Kidney (tissue), 14 donors: ENCODE results near the gene SEPTIN10. TPM values are rescaled to one million over a fixed set of nuclear protein-coding genes. Genes with fewer than 3 reads are reported as not detected.
"Not testable (repeated sequence)": the region's sequence is repeated elsewhere in the genome, so short reads cannot be mapped to it uniquely, and the experiment has no call there.

Experiments used
- DNase-seq, 5 donors: peaks; one replicate each; pipeline ENCODE4 v3.0.0-alpha.2; 2013 to 2020
- FAIRE-seq: peaks from 2 replicates; lab custom pipeline; 2012; peaks lifted over from hg19 to GRCh38; lab: Jason Lieb, UNC
- H3K27ac ChIP-seq, 2 donors: one replicate each; pipeline ENCODE4 v1.7.0; 2013; ENCODE audit warnings: low read depth in 2 of 2, low read length in 2 of 2, inconsistent platforms in 1 of 2
- H3K27me3 ChIP-seq: one replicate; pipeline ENCODE4 v1.7.1; 2013; ENCODE audit warnings: low read length, inconsistent platforms; ENCODE audit not compliant: control insufficient read depth, insufficient read depth
- H3K36me3 ChIP-seq, 3 donors: one replicate each; pipeline versions ENCODE4 v1.7.0 to v1.7.1; 2013; ENCODE audit warnings: low read length in 3 of 3, control low read depth in 1 of 3, inconsistent platforms in 1 of 3; ENCODE audit not compliant: insufficient read depth in 3 of 3, control insufficient read depth in 2 of 3
- H3K4me1 ChIP-seq, 3 donors: one replicate each; pipeline versions ENCODE4 v1.7.0 to v1.7.1; 2013; ENCODE audit warnings: low read length in 3 of 3, inconsistent platforms in 1 of 3, low read depth in 1 of 3; ENCODE audit not compliant: control insufficient read depth in 2 of 3, insufficient read depth in 2 of 3
- H3K4me3 ChIP-seq, 3 donors: one replicate each; pipeline versions ENCODE4 v1.7.0 to v1.8.1; 2013; ENCODE audit warnings: low read length in 3 of 3, control low read depth in 1 of 3, inconsistent platforms in 1 of 3
- H3K9ac ChIP-seq, 3 donors: one replicate each; pipeline versions ENCODE4 v1.7.0 to v1.7.1; 2013; ENCODE audit warnings: low read length in 3 of 3, control low read depth in 1 of 3, inconsistent platforms in 1 of 3
- H3K9me3 ChIP-seq, 3 donors: one replicate each; pipeline versions ENCODE4 v1.7.0 to v1.7.1; 2013; ENCODE audit warnings: low read length in 3 of 3, control low read depth in 1 of 3, inconsistent platforms in 1 of 3; ENCODE audit not compliant: control insufficient read depth in 2 of 3, insufficient read depth in 1 of 3
- intact Hi-C: fragments of 100-400 bp; cut with DNase I; formaldehyde crosslinking; loops from one replicate; pipeline ENCODE4 v1.11.1; 2022
- polyA plus RNA-seq: library from polyadenylated mRNA; stranded (reverse); fragments of 350-450 nt; fragmentation: Illumina TruSeq; extraction: RNeasy Lipid Tissue Mini Kit (QIAGEN cat#74804); gene quantifications from one replicate; pipeline ENCODE4 v1.2.3, GENCODE V29; 2014; ENCODE audit warnings: low read depth, low replicate concordance; ENCODE audit not compliant: insufficient read depth
- total RNA-seq: library from RNA; stranded (reverse); fragmentation: NEBNext Ultra II Directional; extraction: Animal tissue kit (Norgen Biotek cat#: 25700); gene quantifications from one replicate; pipeline ENCODE4 v1.2.1, GENCODE V29; 2021
- TF ChIP-seq, protein P1 (sequence below): IDR thresholded peaks from 3 replicates; pipeline ENCODE4 v1.5.1; 2012; ENCODE audit warnings: mild to moderate bottlenecking, moderate library complexity, borderline replicate concordance; ENCODE audit not compliant: insufficient read depth; ENCODE audit errors: extremely low read depth
- donor health status: control.
- donor health status: control.
- donor health status: control.
- donor health status: control.
- donor health status: control.
- donor health status: DM: yes; HTN: yes; CAD: no.
- donor health status: Normal renal cell carcinoma (clear cell type).

Gene SEPTIN10
- total and polyA plus RNA-seq, 2 donors from 2014 or later, result 20.8 to 80.7 TPM

GRCh38 chr2:109646961-109647360, 33.2 kb upstream of the SEPTIN10 start:
- H3K36me3 ChIP-seq, result no peaks in the 10 kb centered on the region
- no peak overlapping the region for H3K9ac ChIP-seq
- DNase-seq (no peak), FAIRE-seq (no peak)
- no peak overlapping the region for H3K4me3 ChIP-seq
- TF ChIP-seq, protein P1, sequence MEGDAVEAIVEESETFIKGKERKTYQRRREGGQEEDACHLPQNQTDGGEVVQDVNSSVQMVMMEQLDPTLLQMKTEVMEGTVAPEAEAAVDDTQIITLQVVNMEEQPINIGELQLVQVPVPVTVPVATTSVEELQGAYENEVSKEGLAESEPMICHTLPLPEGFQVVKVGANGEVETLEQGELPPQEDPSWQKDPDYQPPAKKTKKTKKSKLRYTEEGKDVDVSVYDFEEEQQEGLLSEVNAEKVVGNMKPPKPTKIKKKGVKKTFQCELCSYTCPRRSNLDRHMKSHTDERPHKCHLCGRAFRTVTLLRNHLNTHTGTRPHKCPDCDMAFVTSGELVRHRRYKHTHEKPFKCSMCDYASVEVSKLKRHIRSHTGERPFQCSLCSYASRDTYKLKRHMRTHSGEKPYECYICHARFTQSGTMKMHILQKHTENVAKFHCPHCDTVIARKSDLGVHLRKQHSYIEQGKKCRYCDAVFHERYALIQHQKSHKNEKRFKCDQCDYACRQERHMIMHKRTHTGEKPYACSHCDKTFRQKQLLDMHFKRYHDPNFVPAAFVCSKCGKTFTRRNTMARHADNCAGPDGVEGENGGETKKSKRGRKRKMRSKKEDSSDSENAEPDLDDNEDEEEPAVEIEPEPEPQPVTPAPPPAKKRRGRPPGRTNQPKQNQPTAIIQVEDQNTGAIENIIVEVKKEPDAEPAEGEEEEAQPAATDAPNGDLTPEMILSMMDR, result no peak
- no peaks in the 10 kb centered on the region for H3K9me3 ChIP-seq
- H3K27ac ChIP-seq, result no peak overlapping the region
- H3K4me1 ChIP-seq, result peaks cover 0 to 2% (median 0%) of the 10 kb centered on the region in 3 donors
- intact Hi-C loops, result no loop called here
- H3K27me3 ChIP-seq, result no peaks in the 10 kb centered on the region

DNA sequence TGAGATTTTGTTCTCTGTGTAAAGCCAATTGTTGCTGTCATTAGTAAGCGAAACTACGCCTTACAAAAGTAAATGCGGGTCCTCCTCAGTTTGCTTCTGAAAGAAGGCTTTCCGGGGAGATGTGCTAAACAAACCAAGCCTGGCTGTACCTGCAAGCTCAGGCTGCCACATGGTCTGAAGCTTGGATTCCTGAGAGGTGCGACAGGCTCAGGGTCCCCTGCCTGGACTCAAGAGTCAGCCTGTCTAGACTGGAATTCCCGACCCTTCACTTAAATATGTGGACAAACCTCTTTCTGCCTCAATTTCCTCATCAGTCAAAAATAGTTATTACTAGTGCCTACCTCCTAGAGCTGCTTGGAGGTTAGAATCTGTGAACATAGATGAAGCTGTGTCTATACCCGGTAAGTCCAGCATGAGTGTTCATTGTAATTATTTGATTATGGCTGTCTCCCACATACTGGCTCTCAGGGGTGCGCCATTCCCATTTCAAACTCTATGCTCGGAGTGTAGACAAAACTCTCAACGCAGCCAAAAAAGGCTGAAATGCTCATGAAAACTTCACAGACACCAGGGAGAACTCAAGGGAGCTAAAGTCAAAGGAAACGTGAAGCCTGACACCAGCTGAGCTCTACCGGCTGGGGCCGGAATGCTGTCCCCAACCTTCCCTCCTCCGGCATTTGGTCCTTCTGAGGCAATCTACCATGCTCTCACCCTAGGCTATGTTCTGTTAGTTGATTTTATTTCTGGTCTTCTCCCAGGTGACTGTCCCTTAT, 31.8 kb upstream of the SEPTIN10 start:
- H3K27me3 ChIP-seq, result no peaks in the 10 kb centered on the region
- DNase-seq (peak in 3 of 5 donors; percentile 58 to 87 (median 61)), FAIRE-seq (no peak)
- H3K4me3 ChIP-seq, result no peak overlapping the region
- no peak overlapping the region for H3K9ac ChIP-seq
- H3K36me3 ChIP-seq, result no peaks in the 10 kb centered on the region
- H3K9me3 ChIP-seq, result no peaks in the 10 kb centered on the region
- no peak overlapping the region for H3K27ac ChIP-seq
- H3K4me1 ChIP-seq, result peaks cover 0 to 2% (median 0%) of the 10 kb centered on the region in 3 donors
- TF ChIP-seq, protein P1, result no peak
- intact Hi-C loops, result no loop called here

DNA sequence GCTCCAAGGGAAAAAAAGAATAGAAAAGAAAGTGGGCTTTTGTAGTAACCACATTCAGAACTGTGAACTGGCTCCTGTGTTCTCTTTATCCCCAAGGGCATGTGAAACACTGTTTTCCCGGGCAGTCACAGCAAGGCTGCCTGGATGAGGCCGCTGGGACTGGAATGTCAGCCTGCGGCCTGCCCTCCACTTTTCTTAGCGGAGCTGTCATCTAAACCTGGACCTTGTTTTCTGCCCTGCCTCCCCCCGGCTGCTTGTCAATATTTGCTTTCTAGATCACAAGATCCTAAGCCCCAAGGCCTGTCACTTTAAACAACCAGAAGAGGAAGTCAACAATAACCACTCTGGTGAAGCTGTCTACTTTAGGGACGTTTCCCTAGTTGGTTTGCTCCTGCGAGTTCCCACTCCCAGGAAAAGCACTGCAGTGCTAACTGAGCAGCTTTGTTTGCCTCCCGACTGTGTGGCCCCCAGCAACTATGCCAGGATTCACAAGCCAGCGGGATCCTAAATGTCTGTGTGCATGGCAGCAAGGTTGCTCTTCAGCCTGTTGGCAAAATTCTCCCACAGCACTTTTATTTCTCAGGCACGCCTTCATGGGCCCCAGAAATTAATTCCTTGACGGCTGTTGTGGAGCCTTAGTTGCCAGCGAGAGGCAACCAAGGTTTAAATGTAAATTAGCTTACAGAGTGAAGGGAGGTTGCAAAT, 31.0 kb upstream of the SEPTIN10 start:
- Histone ChIP-seq H3K4me3 (no peak overlapping the region), H3K36me3 (no peaks in the 10 kb centered on the region), H3K9ac (no peak overlapping the region), H3K27ac (peak overlapping the region in 1 of 2 donors; percentile 63), H3K4me1 (peaks cover 0 to 2% (median 0%) of the 10 kb centered on the region in 3 donors), H3K9me3 (no peaks in the 10 kb centered on the region), H3K27me3 (no peaks in the 10 kb centered on the region)
- intact Hi-C loops, result no loop called here
- peak in 3 of 5 donors; percentile 43 to 66 (median 49) for DNase-seq
- TF ChIP-seq, protein P1, result no peak
- no peak for FAIRE-seq

GRCh38 chr2:109640000-109640399, 26.2 kb upstream of the SEPTIN10 start:
- H3K4me3 ChIP-seq, H3K4me1 ChIP-seq, H3K27me3 ChIP-seq, H3K36me3 ChIP-seq, H3K27ac ChIP-seq, H3K9ac ChIP-seq, FAIRE-seq, intact Hi-C loops, H3K9me3 ChIP-seq, DNase-seq: not testable (repeated sequence)
